GM04504 (cell line): ENCODE measurements around the gene CDH4.

Source experiments
- DNase-seq: peaks from one replicate; pipeline ENCODE4 v3.0.0-alpha.2; 2012; ENCODE audit warnings: low read depth

CDH4 gene

GRCh38 chr20:61605862-61606557 lies 353.9 kb downstream of the CDH4 start:
- no peak for DNase-seq

DNA sequence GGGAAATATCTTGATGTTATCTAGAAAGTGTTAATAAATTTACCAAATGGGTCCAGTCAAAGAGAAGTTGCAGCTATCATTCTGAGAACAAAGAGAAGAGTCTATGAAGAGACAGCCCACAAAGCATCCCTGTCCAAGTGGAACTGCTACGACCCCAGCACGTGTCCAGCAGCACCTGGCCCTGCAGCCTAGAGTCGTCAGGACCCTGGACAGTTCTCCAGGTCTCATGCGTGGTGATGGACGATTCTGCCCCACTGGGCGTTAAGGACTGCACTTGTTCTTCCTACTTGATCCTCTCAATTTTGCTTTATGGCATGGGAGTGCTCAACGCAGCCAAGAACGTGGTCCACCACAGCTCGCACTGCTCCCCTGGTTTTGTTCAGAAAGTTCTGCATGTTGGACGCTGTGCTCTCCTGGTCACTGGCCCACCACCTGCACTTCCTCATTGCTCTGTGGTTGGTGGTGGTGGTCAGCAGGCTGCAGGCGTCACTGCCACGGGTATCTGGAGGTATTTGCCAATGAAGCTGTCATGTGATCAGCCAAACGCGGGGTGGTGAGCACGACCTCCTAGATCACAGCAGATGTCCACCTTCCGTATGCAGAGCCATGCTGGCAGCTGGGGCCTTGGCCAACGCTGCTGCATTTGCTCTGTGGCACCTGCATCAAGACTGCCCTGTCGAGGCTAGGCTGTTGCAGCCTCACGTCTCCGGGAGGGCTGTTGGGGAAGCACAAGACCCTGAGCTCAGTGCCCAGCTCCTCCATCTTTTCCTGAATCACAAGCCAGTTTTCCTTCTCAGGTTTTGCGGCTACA lies 356.4 kb downstream of the CDH4 start:
- DNase-seq: peak; percentile 2

- no peak for DNase-seq
Measured at GRCh38 chr20:61609461-61609860, 357.4 kb downstream of the CDH4 start.

- no peak for DNase-seq
Measured at GRCh38 chr20:61611401-61612180, 359.5 kb downstream of the CDH4 start.

DNA sequence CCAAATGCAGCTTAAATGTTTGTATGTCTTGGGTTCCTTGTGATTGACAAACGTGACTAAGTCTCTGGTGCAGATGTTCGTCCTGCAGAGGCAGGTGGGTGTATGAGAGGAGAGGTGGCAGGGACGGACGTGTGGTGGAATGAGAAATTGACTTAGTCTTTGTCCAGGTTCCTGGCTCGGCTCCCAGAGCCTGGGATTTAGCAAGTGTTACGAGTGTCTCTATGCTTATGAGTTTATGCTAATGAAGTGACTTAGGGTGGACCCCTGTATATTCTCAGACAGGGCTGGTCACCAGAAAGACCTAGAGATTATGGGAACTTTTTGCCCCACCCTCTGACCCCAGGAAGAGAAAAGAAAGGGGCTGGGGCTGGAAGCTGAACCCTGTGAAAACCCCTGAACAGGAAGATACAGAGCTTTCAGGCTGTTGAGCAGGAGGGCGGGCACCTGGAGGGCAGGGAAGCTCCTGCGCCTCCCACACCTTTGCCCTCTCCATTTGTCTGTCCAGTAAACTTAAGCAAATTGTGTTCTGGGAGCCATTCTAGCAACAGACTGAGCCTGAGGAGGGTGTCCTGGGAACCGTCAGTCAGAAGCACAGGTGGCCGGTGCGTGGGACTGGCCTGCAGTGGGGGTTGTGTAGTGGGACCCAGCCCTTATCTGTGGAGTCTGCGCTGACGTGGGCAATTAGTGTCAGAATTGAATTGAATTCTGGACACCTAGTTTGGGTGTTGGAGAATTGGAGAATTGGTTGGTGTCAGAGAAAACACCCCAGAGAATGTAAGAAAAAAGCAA lies 362.1 kb downstream of the CDH4 start:
- no peak for DNase-seq

- DNase-seq: no peak
Measured at GRCh38 chr20:61614706-61615100, 362.6 kb downstream of the CDH4 start.

- no peak for DNase-seq
Measured at GRCh38 chr20:61615806-61616205, 363.7 kb downstream of the CDH4 start.

- DNase-seq: no peak
Measured at GRCh38 chr20:61619751-61620150, 367.7 kb downstream of the CDH4 start.

- no peak for DNase-seq
Measured at GRCh38 chr20:61620174-61620573, 368.1 kb downstream of the CDH4 start.

GRCh38 chr20:61621035-61621730 lies 369.1 kb downstream of the CDH4 start:
- DNase-seq: no peak

GRCh38 chr20:61621852-61622251 lies 369.8 kb downstream of the CDH4 start:
- DNase-seq: no peak

GRCh38 chr20:61623451-61623850 lies 371.4 kb downstream of the CDH4 start:
- no peak for DNase-seq

DNA sequence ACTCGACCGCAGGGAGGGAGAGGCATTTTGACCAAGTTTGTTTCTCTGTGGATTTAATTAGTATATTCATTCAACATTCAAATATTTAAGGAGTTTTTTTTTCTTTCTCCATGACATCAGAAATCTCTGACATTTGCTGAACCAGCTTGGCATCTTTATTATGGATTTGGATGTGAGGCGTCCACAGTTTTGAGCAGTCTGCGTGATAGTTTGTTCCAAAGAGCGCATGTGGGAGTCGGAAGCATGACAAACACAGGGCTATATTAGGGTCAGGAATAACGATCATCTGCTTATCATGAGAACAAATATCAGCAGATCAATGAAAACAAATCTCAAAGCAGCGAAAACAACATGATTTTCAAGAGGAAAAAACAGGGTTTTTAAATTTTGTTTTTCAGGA lies 373.2 kb downstream of the CDH4 start:
- DNase-seq: no peak

- DNase-seq: no peak
Measured at GRCh38 chr20:61626412-61626811, 374.4 kb downstream of the CDH4 start.

DNA sequence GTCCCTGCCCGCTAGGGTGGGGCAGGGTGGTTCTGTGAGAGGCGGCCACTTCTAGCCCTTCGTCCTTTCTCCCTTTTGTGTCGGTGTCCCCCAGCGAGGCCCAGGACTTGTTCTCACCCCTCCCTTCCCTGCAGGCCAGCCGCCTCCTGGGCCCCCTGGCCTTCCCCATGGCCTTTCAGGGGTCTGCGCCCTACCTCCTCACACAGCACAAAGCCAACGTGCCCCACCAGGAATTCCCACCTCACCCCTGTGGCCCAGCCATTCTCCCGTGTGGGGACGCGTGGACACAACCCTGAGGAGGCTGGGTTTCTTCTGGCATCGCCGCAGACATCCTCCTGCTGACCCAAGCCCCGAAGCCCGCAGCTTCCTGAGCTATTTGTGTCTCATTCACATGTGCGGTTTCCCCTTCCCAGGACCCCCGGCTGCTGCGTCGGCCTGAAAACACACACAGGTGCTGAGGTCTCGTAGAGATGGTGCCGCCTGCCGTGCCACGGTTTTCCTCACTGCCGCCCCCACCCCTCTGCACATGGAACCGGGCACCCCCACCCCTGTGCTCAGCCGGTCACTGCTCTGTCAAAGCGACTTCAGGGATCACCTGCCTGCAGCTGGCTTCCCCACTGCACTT lies 375.8 kb downstream of the CDH4 start:
- DNase-seq: no peak

GRCh38 chr20:61628480-61628879 lies 376.4 kb downstream of the CDH4 start:
- no peak for DNase-seq

GRCh38 chr20:61628901-61629601 lies 377.0 kb downstream of the CDH4 start:
- DNase-seq: no peak

DNA sequence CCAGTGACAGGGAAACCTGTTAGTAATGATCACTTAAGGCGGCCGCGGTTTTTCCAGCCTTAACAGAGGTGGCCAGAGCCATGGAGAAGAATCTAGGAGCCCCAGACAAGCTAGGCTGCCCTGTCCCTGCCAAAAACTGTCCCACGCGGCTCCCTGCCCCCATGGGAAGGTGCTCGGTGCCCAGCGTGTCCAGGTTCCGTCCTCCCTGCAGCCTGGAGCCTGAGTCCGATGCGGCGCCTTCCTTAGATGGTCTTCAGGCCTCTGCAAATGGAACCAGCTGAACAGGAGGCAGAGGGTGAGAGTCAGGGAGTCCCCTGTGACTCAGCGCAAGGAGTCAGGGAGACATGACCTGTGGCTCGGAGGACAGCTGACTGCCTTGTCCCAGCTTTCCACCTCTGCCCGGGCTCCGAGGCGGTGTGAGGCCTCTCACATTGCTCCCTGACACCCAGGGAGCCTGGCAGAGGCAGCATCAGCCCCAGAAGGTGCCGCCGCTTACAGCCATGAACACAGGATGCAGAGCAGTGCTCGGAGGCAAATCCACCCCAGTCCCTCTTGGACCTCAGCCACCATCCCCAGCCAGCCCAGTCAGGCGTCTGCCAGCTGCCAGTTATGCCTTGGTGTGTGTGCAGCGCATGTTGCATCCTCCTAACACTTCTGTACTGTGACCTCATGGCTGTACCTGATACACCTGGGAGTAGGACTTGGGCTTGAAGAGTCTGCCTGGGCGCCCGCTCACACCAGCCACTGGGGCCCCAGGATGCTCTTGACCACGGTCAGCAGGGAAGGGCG lies 377.7 kb downstream of the CDH4 start:
- no peak for DNase-seq

- DNase-seq: no peak
Measured at GRCh38 chr20:61630391-61630650, 378.3 kb downstream of the CDH4 start.

DNA sequence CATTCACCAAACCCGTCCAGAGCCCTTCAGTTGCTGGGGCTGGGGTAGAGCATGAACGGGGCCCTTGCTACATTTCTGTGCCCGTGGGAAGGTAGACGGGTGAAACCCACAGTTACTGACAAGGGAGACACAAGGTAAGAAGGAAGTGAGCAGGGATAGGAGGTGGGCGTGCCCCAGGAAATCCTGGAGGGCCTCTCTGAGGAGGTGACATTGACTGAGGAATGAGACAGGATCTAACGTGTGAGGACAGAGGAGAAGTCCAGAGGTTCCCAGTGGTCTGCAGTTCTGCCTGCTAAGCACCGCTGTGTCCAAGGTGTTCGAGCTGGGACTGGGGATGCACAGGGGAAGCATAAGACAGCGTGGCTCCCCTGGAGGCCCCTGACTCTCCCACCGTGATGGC lies 378.8 kb downstream of the CDH4 start:
- DNase-seq: no peak
